HG02588 (cell line): ENCODE results near the gene ZFP36L2.
A peak's percentile ranks its signal among the peaks of the same experiment; 100 is the strongest.
"Not testable (repeated sequence)": the region's sequence is repeated elsewhere in the genome, so short reads cannot be mapped to it uniquely, and the experiment has no call there.

ENCODE experiments used
- ATAC-seq: cut with Tn5 transposase; IDR thresholded peaks from one replicate; pipeline ENCODE4 v1.9.1; 2021; ENCODE audit warnings: mild to moderate bottlenecking, moderate library complexity; ENCODE audit not compliant: unreplicated experiment

The ZFP36L2 gene

GRCh38 chr2:43190311-43191052, 35.9 kb downstream of the ZFP36L2 start:
- ATAC-seq = no peak

- not testable (repeated sequence) for ATAC-seq
These were observed 36.5 kb downstream of the ZFP36L2 start for GRCh38 chr2:43189861-43190260.

DNA sequence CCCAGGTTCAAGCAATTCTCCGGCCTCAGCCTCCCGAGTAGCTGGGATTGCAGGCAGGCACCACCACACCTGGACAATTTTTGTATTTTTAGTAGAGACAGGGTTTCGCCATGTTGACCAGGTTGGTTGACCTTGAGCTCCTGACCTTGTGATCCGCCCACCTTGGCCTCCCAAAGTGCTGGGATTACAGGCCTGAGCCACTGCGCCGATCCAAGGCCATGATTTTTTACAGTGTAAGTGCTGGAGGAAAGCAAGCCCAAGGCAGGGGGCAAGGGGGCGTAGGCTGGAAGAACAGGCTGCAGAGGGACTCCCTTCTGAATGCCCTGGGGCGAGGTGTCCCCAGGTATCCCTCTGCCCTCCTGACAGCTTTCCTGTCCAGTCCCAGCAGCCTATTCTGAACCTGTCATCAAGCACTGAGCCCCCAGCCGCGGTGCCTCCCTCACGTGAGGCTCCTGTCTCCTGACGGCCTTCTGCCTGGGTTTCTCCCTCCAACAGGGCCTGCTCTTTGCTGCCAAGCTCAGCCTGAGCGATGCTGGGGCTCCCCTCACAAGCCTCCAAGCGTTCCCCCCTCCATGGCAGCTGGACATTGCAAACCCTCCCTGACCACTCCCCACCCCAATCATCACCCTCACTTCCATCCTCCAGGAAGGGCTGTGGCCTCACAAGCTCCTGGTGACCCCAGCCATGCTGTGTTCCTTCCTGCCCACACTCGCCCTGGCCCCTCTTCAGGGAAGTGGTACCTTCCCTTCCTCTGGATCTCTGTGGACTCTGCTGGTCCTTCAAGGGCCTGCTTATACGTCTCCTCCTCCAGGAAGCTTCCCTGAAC, 37.6 kb downstream of the ZFP36L2 start:
- ATAC-seq = no peak

DNA sequence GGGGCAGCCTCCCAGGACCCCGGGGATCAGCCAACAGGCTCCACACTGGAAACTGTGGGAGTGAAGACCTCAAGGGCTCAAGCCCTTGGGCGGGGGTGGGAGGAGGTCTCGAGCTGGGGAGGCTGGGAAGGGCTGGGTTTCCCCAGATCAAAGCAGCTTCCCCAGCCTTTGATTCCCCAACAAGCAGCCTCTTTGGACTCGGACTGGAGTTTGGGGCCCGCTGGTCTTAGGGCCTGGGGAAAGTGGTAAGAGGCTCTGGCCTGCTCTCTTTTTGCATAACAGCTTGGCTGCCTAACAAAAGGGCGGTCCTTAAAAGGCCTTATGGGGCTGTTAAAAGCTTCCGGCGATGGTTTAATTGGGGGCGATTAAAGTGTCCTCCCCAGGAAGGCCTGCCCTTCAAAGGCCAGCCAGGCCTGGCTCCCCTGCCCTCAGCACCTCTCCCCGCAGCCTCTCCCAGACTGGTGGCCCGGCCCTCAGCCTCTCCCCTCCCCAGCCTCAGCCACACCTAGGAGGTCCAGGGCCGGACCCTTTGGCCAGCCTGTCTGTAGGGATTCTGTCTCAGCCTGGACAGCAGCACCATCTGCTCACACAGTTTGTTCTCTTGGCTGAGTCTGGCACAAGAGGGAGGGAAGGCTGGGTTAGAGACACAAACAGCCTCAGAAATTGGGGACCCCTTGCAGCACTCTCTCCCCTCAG, 39.6 kb downstream of the ZFP36L2 start:
- no peak for ATAC-seq

DNA sequence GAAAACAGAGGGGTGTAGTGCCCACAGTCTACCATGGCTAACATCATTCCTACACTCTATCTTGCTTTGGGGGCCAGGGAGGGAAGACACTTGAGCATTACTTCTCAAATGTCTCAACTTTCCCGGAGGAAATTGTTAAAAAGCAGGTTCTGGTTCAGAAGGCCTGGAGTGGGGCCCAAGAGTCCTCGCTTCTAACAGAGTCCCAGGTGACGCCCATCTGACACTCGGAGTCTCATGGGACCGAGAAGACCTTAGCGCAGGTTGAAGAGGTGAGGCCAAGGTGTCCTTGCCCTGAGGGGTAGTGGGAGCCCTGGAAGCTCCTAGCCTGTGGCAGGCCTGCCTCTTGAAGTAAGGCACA, 40.1 kb downstream of the ZFP36L2 start:
- no peak for ATAC-seq

DNA sequence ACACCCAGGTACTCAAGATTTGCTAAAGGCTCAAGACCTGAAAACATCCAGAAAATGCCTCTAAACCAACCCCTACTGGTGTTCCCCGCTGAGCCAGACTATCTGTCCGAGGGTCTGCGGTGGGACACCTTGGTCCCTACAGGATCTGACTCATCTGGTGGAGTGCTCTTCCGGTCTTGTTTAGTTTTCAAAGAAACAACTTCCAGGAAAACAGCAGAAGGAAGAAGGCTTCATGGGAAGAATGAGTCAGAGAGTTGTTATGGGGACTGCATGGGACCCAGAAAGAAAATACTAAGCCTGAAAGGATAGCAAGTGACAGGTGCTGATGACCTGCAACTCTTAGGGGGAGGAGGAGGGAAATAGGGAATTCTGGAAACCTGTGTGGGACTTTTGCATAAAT, 41.3 kb downstream of the ZFP36L2 start:
- ATAC-seq = no peak

DNA sequence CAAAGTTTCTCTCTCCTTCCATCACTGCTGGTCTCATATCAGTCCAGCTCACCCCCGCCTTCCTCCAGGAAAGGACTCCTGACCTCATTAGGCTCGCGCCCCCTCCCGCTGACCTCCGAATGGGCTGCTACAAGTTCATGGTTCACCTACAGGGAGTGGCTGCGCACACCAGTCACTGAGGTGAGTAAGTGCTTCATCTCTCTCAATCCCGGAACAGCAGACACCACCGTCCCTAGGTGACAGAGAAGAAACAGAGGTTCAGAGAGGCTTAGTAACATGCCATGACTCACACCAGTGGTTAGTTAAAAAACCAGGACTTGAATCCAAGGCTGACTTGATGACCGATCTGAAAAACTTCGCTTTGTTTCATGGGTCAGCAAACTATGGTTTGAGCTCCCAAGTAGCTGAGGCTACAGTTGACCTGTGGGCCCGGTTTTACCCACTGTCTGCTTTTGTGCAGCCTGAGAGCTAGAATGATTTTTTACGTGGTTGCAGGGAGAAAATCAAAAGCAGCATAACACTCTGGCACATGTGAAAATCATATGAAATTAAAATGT, 42.0 kb downstream of the ZFP36L2 start:
- no peak for ATAC-seq

GRCh38 chr2:43183743-43184142, 42.7 kb downstream of the ZFP36L2 start:
- no peak for ATAC-seq

- ATAC-seq = no peak
These were observed 45.5 kb downstream of the ZFP36L2 start for GRCh38 chr2:43180897-43181296.

DNA sequence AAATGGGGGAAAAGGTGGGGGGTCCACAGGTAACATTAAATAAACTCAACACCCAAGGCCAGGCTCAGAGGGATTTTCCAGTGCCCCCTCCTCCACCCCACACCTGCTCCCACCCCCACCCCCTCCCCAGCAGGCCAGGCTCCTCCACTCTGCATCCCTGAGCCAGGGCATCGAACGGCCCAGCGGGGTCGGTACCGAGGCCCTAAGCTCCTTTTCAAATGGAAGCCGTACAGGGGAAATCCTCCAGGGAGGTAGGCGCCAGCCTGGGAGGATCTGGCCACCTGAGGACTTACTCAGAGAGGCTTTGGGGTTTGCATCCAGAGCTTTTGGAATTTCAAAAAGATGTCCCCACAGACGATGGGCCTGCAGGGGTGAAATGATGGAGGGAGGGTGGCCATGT, 46.5 kb downstream of the ZFP36L2 start:
- ATAC-seq = no peak

DNA sequence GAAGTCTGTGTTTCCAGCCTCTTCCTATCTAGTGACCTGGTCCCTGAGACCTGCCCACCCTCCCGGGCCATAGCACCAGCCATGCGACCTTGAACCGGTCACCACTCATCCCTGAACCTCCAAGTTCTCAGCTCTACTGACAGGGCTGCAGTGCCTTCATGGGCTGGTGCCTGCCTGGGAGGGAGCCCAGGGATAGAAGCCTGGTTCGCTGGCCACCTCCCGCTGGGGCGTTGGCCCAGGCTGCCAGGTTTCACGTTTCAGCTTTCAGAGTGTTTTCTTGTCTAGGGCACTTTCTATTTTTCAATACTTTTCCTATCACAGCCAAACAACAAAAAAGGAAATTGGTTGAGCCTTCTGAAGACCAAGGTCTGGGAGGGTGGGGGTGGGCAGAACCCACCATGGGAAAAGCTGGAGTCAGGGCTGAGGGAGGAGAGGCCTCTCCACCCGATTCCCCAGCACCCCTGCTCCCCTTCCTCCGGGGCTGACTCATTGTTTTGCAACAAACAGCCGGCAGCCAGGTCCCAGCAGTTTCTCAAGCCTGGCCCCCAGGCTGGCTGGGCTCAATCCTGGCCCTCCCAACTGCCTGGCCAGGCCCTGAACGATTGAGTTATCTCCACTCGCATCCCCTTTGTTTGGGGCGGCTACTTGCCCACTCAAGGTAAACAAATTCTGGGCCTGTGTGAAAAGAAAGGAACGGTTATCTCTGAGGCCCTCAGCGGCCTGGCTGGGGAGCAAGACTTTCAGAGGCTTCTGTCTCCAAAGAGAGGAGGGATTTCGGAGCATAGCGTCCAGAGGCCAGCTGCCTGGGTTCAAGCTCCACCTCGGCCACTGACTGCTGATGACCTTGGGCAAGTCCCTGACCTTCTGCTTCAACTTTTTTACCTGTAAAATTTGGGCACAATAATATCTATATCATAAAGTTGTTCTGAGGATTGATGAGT, 47.5 kb downstream of the ZFP36L2 start:
- no peak for ATAC-seq

DNA sequence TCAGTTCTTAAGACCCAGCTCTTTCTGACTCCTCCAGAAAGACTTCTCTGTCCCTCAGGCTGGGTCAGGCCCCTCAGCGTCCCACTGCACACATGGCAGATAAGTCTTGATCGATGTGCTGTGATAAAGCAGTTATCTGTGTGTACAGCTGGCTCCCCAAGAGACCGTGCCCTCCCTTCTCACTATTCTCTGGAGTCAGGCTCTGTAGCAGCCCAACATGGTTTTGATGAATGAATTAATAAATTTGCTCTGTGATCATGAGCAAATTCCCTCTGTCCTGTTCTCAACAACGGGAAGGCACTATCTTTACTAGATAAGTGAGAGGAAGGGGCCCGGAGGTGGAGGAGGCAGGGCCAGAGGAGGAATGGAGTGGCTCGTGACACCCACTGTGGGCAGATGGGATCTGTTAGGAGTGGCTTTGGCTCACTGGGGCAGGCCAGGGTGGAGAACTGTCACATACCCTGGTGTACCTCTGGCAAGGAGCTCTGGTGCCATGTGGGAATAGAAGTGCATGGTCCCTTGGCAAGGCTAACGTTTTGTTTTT, 48.3 kb downstream of the ZFP36L2 start:
- no peak for ATAC-seq

DNA sequence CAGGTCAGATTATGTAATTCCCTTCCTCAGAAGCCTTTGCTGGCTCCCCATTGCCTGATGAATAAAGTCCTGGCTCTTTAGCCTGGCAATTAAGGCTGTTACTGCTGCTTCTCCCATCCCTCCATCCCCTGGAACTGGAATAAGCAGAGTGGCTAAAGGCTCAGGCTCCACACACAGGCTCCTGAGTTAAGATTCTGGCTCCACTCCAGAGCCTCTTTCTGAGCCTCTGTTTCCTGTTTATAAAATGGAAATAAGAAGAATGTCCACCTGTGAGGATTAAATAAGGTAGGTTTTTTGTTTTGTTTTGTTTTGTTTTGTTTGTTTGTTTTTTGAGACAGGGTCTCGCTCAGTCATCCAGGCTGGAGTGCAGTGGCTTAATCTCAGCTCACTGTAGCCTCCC, 50.0 kb downstream of the ZFP36L2 start:
- no peak for ATAC-seq

DNA sequence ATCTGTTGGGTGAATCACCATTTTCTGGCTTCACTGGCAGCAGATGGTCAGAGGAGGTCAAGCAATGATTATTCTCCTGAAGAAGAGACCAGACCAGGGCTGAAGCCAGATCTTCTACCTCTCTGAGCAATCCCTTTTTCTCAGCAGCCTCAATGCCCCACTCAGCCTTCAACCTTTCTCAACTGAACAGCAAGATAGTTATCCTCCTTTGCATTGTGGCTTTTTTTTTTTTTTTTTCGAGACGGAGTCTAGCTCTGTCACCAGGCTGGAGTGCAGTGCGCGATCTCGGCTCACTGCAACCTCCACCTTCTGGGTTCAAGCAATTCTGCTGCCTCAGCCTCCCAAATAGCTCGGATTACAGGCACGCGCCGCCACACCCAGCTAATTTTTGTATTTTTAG, 50.5 kb downstream of the ZFP36L2 start:
- no peak for ATAC-seq

- ATAC-seq = no peak
These were observed 51.4 kb downstream of the ZFP36L2 start for GRCh38 chr2:43175020-43175441.

GRCh38 chr2:43174368-43174916, 52.0 kb downstream of the ZFP36L2 start:
- ATAC-seq = peak; percentile 82
